Sigmoid colon (tissue), 7 donors: ENCODE measurements around the gene NUDT3. TPM values are rescaled to one million over a fixed set of nuclear protein-coding genes. Genes with fewer than 3 reads are reported as not detected.

Experiments used
- DNase-seq: peaks from one replicate; pipeline ENCODE4 v3.0.0-alpha.2; 2019
- H3K27ac ChIP-seq, 4 donors: fragments of 200-600 bp; sonication (generic); one replicate each; pipeline ENCODE4 v1.5.1; 2016 to 2019; ENCODE audit warnings: mild to moderate bottlenecking in 1 of 4
- H3K27me3 ChIP-seq, 3 donors: fragments of 200-600 bp; sonication (generic); one replicate each; pipeline ENCODE4 v1.5.1; 2019; ENCODE audit warnings: mild to moderate bottlenecking in 1 of 3
- H3K36me3 ChIP-seq, 4 donors: fragments of 200-600 bp; sonication (generic); one replicate each; pipeline ENCODE4 v1.5.1; 2016 to 2019
- H3K4me1 ChIP-seq, 4 donors: fragments of 200-600 bp; sonication (generic); one replicate each; pipeline ENCODE4 v1.5.1; 2017 to 2019
- H3K4me3 ChIP-seq, 4 donors: fragments of 200-600 bp; sonication (generic); one replicate each; pipeline ENCODE4 v1.5.1; 2017 to 2019; ENCODE audit warnings: mild to moderate bottlenecking in 2 of 4, moderate library complexity in 1 of 4
- H3K9me3 ChIP-seq, 4 donors: fragments of 200-600 bp in 3 of 4; sonication (generic) in 3 of 4; one replicate each; pipeline versions ENCODE4 v1.5.1 to v1.6.1; 2013 to 2019
- CTCF ChIP-seq, 4 experiments: fragments of 450-650 bp in 3 of 4; fragments of 200-600 bp in 1 of 4; IDR thresholded peaks; one replicate each; pipeline ENCODE4 v1.5.1; 2016 to 2019; ENCODE audit warnings: antibody characterized with exemption in 4 of 4, mild to moderate bottlenecking in 3 of 4, moderate library complexity in 2 of 4
- EP300 ChIP-seq, 4 donors: sonication (generic); formaldehyde crosslinking; IDR thresholded peaks; one replicate each; pipeline ENCODE4 v1.6.1; 2017; ENCODE audit warnings: antibody characterized with exemption in 4 of 4
- POLR2A ChIP-seq, 2 donors: fragments of 450-650 bp; IDR thresholded peaks; one replicate each; pipeline ENCODE4 v1.6.1; 2016; ENCODE audit warnings: antibody characterized with exemption in 2 of 2, mild to moderate bottlenecking in 2 of 2, moderate library complexity in 2 of 2
- POLR2AphosphoS5 ChIP-seq, 4 donors: sonication (generic); formaldehyde crosslinking; IDR thresholded peaks; one replicate each; pipeline ENCODE4 v1.6.1; 2017; ENCODE audit warnings: antibody characterized with exemption in 4 of 4
- WGBS, 2 donors: extraction: QIAGEN DNeasy Blood & Tissue Kit; methylation state at CpG; one replicate each; pipeline ENCODE4 v1.1.7; 2013; 5-methylcytosine and 5-hydroxymethylcytosine counted together
- intact Hi-C: fragments of 100-400 bp; cut with DNase I; formaldehyde crosslinking; loops from one replicate; pipeline ENCODE4 v1.15.1; 2023
- polyA plus RNA-seq, 3 donors: library from polyadenylated mRNA; stranded (reverse); fragments of 200-250 nt; gene quantifications; one replicate each; pipeline ENCODE4 v1.2.3, GENCODE V29; 2013
- total RNA-seq, 4 donors: library from RNA; depleted of rRNA; stranded (reverse); fragments of >200 nt; gene quantifications; one replicate each; pipeline ENCODE4 v1.1.0, GENCODE V29; 2016
- donor health status: healthy with polysubstance abuse.
- donor health status: Bipolar disorder and iron deficiency.
- donor health status: healthy.

Gene NUDT3
- total and polyA plus RNA-seq, 7 donors = 6.0 to 45.7 (median 31.4) TPM

DNA sequence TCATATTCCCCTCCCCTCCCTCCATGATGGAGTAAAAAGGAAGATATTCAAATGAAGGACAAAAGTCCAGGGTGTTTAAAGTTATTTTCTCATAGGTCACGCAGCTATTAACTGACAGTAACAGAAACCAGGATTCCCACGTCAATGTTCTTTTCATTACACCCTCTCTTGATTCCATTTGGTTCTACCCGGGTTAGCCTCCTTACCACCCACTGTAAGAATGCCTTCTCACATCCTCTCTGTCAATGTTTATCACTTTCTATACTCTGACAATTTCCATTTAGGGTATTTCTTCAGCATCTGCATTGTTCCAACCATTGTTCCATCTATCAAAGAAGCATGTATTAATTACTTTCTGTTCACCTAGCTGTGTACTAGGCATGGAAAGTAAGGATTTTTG is 52.1 kb downstream of the NUDT3 start:
- Histone ChIP-seq H3K27me3 (no peaks in the 10 kb centered on the region), H3K36me3 (no peaks in the 10 kb centered on the region), H3K9me3 (no peaks in the 10 kb centered on the region), H3K4me1 (peaks cover 0 to 59% (median 55%) of the 10 kb centered on the region in 4 donors), H3K27ac (peak overlapping the region in 3 of 4 donors; percentile 53 to 69 (median 67)), H3K4me3 (no peak overlapping the region)
- intact Hi-C loops = loop anchor here (2.0 kb wide), 1 partner anchor 52 kb away; the partner anchor contains the start of gene NUDT3
- DNase-seq = no peak
- 89 to 92% methylated on average over 3 of the region's 3 CpGs for WGBS, 2 donors
- TF ChIP-seq EP300 (IDR thresholded peaks at IDR 0.05) (no peak), CTCF (IDR thresholded peaks at IDR 0.05) (no peak), POLR2AphosphoS5 (IDR thresholded peaks at IDR 0.05) (no peak), POLR2A (IDR thresholded peaks at IDR 0.05) (no peak)

- peaks cover 0 to 59% (median 55%) of the 10 kb centered on the region in 4 donors for H3K4me1 ChIP-seq
- DNase-seq = no peak
- WGBS, 2 donors = 85 to 90% methylated on average over 3 of the region's 3 CpGs
- intact Hi-C loops = loop anchor here (2.0 kb wide), 1 partner anchor 53 kb away; the partner anchor contains the start of gene NUDT3
- H3K36me3 ChIP-seq = no peaks in the 10 kb centered on the region
- H3K27me3 ChIP-seq = no peaks in the 10 kb centered on the region
- peak overlapping the region in 3 of 4 donors; percentile 53 to 69 (median 67) for H3K27ac ChIP-seq
- TF ChIP-seq POLR2A (IDR thresholded peaks at IDR 0.05) = no peak
- TF ChIP-seq POLR2AphosphoS5 (IDR thresholded peaks at IDR 0.05) = no peak
- TF ChIP-seq CTCF (IDR thresholded peaks at IDR 0.05) = no peak
- TF ChIP-seq EP300 (IDR thresholded peaks at IDR 0.05) = no peak
- H3K4me3 ChIP-seq = no peak overlapping the region
- no peaks in the 10 kb centered on the region for H3K9me3 ChIP-seq
Measured at GRCh38 chr6:34339971-34340370, 52.5 kb downstream of the NUDT3 start.

DNA sequence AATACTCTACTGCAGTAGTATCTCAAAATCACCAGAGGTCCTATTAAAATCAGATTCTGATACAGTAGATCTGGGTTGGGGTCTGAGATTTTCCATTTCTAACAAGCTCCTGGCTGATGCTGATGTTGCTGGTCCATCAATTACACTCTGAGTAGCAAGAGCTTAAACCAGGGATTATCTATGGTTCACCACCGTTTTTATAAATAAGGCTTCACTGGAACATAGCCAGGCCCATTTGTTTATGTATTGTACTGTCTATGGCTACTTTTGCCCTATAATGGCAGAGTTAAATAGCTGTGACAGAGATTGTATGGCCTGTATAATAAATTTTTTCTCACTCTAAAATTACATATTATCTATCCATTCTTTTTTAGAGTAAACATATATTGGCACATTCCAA is 53.0 kb downstream of the NUDT3 start:
- peaks cover 0 to 59% (median 55%) of the 10 kb centered on the region in 4 donors for H3K4me1 ChIP-seq
- TF ChIP-seq POLR2A (IDR thresholded peaks at IDR 0.05) (no peak), EP300 (IDR thresholded peaks at IDR 0.05) (no peak), POLR2AphosphoS5 (IDR thresholded peaks at IDR 0.05) (no peak), CTCF (IDR thresholded peaks at IDR 0.05) (no peak)
- H3K4me3 ChIP-seq = no peak overlapping the region
- intact Hi-C loops = no loop called here
- H3K27ac ChIP-seq = peak overlapping the region in 2 of 4 donors; percentile 67 to 69
- H3K36me3 ChIP-seq = no peaks in the 10 kb centered on the region
- no peaks in the 10 kb centered on the region for H3K27me3 ChIP-seq
- WGBS, 2 donors = 31 to 48% methylated on average over 1 of the region's 1 CpG
- no peak for DNase-seq
- H3K9me3 ChIP-seq = no peaks in the 10 kb centered on the region

DNA sequence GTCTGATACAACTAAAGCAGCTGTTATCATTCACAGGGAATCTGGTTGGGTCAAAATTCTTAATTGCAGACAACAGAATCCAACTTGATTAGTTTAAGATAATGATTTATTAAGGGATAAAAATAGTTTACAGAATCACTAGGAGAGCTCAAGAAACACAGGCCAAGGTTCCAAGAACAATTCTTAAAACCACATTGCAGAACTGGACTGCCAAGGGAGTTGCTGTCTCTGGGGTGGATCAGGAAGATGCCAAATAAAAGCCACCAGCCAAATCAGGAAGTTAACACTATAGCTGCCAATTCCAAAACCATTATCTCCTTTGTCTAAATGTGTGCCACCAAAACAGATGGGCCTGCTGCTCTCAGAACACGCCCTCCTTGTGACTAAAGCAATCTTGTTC is 53.7 kb downstream of the NUDT3 start:
- DNase-seq = no peak
- Histone ChIP-seq H3K36me3 (no peaks in the 10 kb centered on the region), H3K9me3 (no peaks in the 10 kb centered on the region), H3K4me1 (peaks cover 0 to 59% (median 55%) of the 10 kb centered on the region in 4 donors), H3K27ac (peak overlapping the region in 3 of 4 donors; percentile 32 to 69 (median 67)), H3K27me3 (no peaks in the 10 kb centered on the region), H3K4me3 (no peak overlapping the region)
- intact Hi-C loops = no loop called here
- WGBS, 2 donors = 78 to 83% methylated on average over 1 of the region's 1 CpG
- TF ChIP-seq POLR2A (IDR thresholded peaks at IDR 0.05) = no peak
- no peak for TF ChIP-seq CTCF (IDR thresholded peaks at IDR 0.05)
- peak in 1 of 4 donors; percentile 51 for TF ChIP-seq EP300 (IDR thresholded peaks at IDR 0.05)
- peak in 3 of 4 donors; percentile 61 to 74 (median 71) for TF ChIP-seq POLR2AphosphoS5 (IDR thresholded peaks at IDR 0.05)

- intact Hi-C loops = no loop called here
- no peak for DNase-seq
- WGBS, 2 donors = 90 to 93% methylated on average over 3 of the region's 3 CpGs
- H3K27ac ChIP-seq = peak overlapping the region in 3 of 4 donors; percentile 32 to 69 (median 67)
- peaks cover 0 to 59% (median 55%) of the 10 kb centered on the region in 4 donors for H3K4me1 ChIP-seq
- H3K36me3 ChIP-seq = no peaks in the 10 kb centered on the region
- no peaks in the 10 kb centered on the region for H3K9me3 ChIP-seq
- no peaks in the 10 kb centered on the region for H3K27me3 ChIP-seq
- TF ChIP-seq EP300 (IDR thresholded peaks at IDR 0.05) (no peak), CTCF (IDR thresholded peaks at IDR 0.05) (no peak), POLR2A (IDR thresholded peaks at IDR 0.05) (no peak), POLR2AphosphoS5 (IDR thresholded peaks at IDR 0.05) (no peak)
- no peak overlapping the region for H3K4me3 ChIP-seq
Measured at GRCh38 chr6:34338377-34338776, 54.1 kb downstream of the NUDT3 start.
